Measurements from ENCODE around the gene ITPR1. TPM values are rescaled to one million over a fixed set of nuclear protein-coding genes. Genes with fewer than 3 reads are reported as not detected.

ITPR1 gene
- polyA plus RNA-seq, 1 experiment: 1.4 TPM

DNA sequence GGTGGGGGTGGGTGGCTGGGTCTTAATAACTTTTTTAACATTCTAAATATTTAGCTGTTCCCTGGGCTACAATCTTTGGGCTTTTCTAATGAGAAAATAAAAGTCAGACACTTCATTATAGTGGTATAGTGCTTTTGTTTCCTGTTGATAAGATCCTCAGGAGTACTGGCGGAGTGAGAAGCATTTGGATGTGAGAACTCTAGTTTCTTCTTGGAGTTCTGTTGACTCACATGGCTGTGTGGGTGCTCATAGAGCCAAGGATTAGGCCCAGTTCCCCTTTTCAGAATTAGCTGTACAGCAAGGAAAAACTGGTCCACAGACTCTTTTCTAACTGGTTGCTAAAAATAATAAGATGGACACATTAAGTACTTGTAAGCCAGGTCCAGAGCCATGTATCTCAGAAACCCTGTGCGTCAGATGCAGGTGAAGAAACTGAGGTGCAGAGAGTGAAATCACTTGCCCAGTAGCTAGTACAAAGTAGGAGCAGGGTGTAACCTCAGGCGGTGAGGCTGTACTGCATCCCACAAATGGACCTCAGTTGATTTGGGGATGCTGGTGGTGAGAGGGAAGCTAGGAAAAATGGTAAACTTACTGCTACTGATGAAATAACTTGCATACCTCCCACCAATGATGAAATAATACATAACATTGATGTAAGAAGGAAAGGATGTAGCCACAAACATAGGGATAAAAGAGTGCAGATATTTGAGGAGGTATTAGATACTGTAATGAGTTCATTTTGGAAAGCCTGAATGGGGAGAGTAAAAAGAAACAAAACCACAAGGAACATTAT lies 2.3 kb downstream of the ITPR1 start:
- CTCF ChIA-PET: interaction anchor here (1.1 kb wide), 1 partner anchor 16 kb away, joined by 8 read pairs; no protein-coding TSS in a partner anchor
- TF ChIP-seq, protein P1, sequence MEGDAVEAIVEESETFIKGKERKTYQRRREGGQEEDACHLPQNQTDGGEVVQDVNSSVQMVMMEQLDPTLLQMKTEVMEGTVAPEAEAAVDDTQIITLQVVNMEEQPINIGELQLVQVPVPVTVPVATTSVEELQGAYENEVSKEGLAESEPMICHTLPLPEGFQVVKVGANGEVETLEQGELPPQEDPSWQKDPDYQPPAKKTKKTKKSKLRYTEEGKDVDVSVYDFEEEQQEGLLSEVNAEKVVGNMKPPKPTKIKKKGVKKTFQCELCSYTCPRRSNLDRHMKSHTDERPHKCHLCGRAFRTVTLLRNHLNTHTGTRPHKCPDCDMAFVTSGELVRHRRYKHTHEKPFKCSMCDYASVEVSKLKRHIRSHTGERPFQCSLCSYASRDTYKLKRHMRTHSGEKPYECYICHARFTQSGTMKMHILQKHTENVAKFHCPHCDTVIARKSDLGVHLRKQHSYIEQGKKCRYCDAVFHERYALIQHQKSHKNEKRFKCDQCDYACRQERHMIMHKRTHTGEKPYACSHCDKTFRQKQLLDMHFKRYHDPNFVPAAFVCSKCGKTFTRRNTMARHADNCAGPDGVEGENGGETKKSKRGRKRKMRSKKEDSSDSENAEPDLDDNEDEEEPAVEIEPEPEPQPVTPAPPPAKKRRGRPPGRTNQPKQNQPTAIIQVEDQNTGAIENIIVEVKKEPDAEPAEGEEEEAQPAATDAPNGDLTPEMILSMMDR (IDR thresholded peaks at IDR 0.05; ENCODE audit: insufficient read depth, low read depth, low read length): no peak
- no peak for DNase-seq (ENCODE audit: low read depth)
- Histone ChIP-seq H3K4me3 (ENCODE audit: low read depth, low read length) (no peak overlapping the region), H3K27me3 (ENCODE audit: control insufficient read depth, insufficient read depth, low read length) (peaks cover 1% of the 10 kb centered on the region; the same call in 1 of the 2 replicates), H3K36me3 (ENCODE audit: control insufficient read depth, insufficient read depth, low read length) (no peaks in the 10 kb centered on the region)
- POLR2A ChIA-PET: no interaction called here

DNA sequence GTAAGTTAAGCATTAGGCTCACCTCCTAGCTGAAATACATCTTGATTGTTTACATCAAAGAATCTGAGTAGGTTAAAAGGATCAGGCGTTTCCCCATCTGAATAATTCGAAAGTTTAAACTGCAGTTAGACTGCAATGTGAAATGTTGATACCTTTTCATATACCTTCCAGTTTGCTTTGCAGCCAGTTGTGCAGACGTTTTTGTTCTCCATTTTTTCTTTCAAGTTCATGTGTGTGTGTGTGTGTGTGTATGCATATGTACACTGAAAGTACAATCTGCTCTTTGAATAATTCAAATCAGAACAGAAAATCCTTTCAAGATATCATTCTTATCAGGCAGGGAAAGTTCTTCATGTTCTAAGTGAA lies 2.9 kb downstream of the ITPR1 start:
- H3K27me3 ChIP-seq (ENCODE audit: control insufficient read depth, insufficient read depth, low read length): peaks cover 1% of the 10 kb centered on the region; the same call in 1 of the 2 replicates
- TF ChIP-seq, protein P1 (IDR thresholded peaks at IDR 0.05; ENCODE audit: insufficient read depth, low read depth, low read length): no peak
- CTCF ChIA-PET: interaction anchor here (0.5 to 1.1 kb wide), 2 partner anchors 10 to 15 kb away, joined by 4 to 8 read pairs; no protein-coding TSS in a partner anchor
- DNase-seq (ENCODE audit: low read depth): no peak
- POLR2A ChIA-PET: no interaction called here
- H3K4me3 ChIP-seq (ENCODE audit: low read depth, low read length): no peak overlapping the region
- no peaks in the 10 kb centered on the region for H3K36me3 ChIP-seq (ENCODE audit: control insufficient read depth, insufficient read depth, low read length)

DNA sequence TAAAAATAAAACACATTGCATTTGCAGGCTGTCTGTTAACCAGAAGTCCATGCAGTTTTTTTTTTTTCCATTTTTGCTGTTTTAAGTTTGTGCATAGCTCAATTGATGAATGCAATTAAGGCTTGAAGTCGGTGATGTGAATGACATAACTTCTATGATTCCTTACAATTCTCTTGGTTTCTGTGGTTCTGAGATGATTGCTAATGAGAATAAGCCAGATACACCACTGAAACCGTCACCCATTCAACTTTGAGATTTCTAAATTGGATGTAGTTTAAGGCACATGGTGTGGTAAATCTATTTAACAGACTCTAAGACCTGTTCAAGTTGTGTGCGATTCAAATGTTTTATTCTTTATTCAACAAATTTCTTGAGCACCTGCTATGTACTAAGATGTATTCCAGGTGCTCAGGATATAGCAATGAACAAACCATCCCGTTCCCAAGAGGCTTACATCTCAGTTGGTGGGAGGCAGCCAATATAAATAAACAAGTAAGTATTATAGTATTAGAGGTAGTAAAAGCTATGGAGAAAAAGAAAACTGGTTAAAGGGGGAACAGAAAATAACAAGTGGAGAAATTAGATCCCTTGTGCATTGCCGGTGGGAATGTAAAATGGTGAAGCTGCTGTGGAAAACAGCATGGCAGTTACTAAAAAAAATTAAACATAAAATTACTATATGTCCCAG lies 4.0 kb downstream of the ITPR1 start:
- Histone ChIP-seq H3K4me3 (ENCODE audit: low read depth, low read length) (no peak overlapping the region), H3K36me3 (ENCODE audit: control insufficient read depth, insufficient read depth, low read length) (no peaks in the 10 kb centered on the region), H3K27me3 (ENCODE audit: control insufficient read depth, insufficient read depth, low read length) (no peaks in the 10 kb centered on the region)
- TF ChIP-seq, protein P1 (IDR thresholded peaks at IDR 0.05; ENCODE audit: insufficient read depth, low read depth, low read length): no peak
- ChIA-PET CTCF (no interaction called here), POLR2A (no interaction called here)
- DNase-seq (ENCODE audit: low read depth): no peak

DNA sequence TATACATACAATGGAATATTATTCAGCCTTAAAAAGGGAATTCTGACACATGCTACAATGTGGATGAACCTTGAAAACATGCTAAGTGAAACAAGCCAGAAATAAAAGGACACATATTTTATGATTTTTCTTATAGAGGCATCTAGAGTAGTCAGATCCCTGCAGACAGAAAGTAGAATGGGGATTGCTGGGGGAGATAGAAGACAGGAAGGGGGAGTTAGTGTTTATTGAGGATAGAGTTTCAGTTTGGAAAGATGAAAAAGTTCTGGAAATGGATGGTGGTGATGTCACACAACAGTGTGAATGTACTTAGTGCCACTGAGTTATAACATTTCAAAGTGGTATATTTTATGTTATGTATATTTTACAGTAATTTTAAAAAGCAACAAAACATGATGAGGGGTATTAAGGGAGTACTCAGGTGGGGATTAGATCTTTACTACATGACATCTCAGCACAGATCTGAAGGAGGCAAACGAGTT lies 4.7 kb downstream of the ITPR1 start:
- TF ChIP-seq, protein P1 (IDR thresholded peaks at IDR 0.05; ENCODE audit: insufficient read depth, low read depth, low read length): no peak
- DNase-seq (ENCODE audit: low read depth): no peak
- CTCF ChIA-PET: no interaction called here
- Histone ChIP-seq H3K27me3 (ENCODE audit: control insufficient read depth, insufficient read depth, low read length) (no peaks in the 10 kb centered on the region), H3K36me3 (ENCODE audit: control insufficient read depth, insufficient read depth, low read length) (no peaks in the 10 kb centered on the region), H3K4me3 (ENCODE audit: low read depth, low read length) (no peak overlapping the region)
- POLR2A ChIA-PET: no interaction called here

DNA sequence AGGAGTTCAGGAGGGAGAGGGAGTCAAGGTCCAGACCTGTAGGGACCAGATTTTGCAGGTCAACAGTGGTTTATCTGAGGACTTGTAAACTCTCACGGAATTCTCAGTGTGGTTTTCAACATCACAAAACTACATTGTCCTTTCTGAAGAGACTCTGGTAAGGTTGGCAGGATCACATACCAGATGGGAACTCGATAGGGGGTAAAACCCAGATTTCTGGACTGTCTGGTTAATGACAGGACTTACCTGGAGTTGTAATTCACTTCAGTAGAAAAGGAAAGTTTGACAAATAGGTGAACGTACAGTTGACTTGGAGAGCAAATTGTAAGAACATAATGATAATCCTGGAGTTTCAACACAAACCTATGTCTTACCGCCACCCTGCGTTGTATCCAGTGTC lies 5.3 kb downstream of the ITPR1 start:
- ChIA-PET CTCF (no interaction called here), POLR2A (no interaction called here)
- Histone ChIP-seq H3K4me3 (ENCODE audit: low read depth, low read length) (no peak overlapping the region), H3K27me3 (ENCODE audit: control insufficient read depth, insufficient read depth, low read length) (no peaks in the 10 kb centered on the region), H3K36me3 (ENCODE audit: control insufficient read depth, insufficient read depth, low read length) (no peaks in the 10 kb centered on the region)
- TF ChIP-seq, protein P1 (IDR thresholded peaks at IDR 0.05; ENCODE audit: insufficient read depth, low read depth, low read length): no peak
- DNase-seq (ENCODE audit: low read depth): no peak
